NCI-H82 treated with DMSO at 0.1 percent for 48 hours (cell line): Measurements from ENCODE around the gene AOPEP.
"Not testable (repeated sequence)": the region's sequence is repeated elsewhere in the genome, so short reads cannot be mapped to it uniquely, and the experiment has no call there.

ENCODE experiments used
- DNase-seq: peaks from one replicate; lab custom pipeline; 2025; ENCODE audit not compliant: unreplicated experiment; lab: John Stamatoyannopoulos, UW

The AOPEP gene

GRCh38 chr9:94928691-94929368 lies 202.3 kb downstream of the AOPEP start:
- DNase-seq = no peak

GRCh38 chr9:94929369-94929756 lies 202.9 kb downstream of the AOPEP start:
- no peak for DNase-seq

GRCh38 chr9:94931036-94931633 lies 204.6 kb downstream of the AOPEP start:
- no peak for DNase-seq

GRCh38 chr9:94931740-94932139 lies 205.2 kb downstream of the AOPEP start:
- no peak for DNase-seq

GRCh38 chr9:94932652-94933510 lies 206.4 kb downstream of the AOPEP start:
- no peak for DNase-seq

GRCh38 chr9:94933511-94933828 lies 207.0 kb downstream of the AOPEP start:
- DNase-seq = no peak

GRCh38 chr9:94934816-94935328 lies 208.4 kb downstream of the AOPEP start:
- no peak for DNase-seq

GRCh38 chr9:94935396-94935795 lies 208.9 kb downstream of the AOPEP start:
- no peak for DNase-seq

GRCh38 chr9:94936419-94936818 lies 209.9 kb downstream of the AOPEP start:
- no peak for DNase-seq

- DNase-seq = no peak
Measured at GRCh38 chr9:94937214-94937903, 210.9 kb downstream of the AOPEP start.

GRCh38 chr9:94938384-94938783 lies 211.9 kb downstream of the AOPEP start:
- no peak for DNase-seq

GRCh38 chr9:94940296-94940695 lies 213.8 kb downstream of the AOPEP start:
- DNase-seq = not testable (repeated sequence)

GRCh38 chr9:94941211-94941875 lies 214.8 kb downstream of the AOPEP start:
- no peak for DNase-seq

- no peak for DNase-seq
Measured at GRCh38 chr9:94944626-94945025, 218.1 kb downstream of the AOPEP start.

- no peak for DNase-seq
Measured at GRCh38 chr9:94945197-94946144, 219.0 kb downstream of the AOPEP start.

- no peak for DNase-seq
Measured at GRCh38 chr9:94946256-94946655, 219.8 kb downstream of the AOPEP start.

GRCh38 chr9:94948567-94949235 lies 222.2 kb downstream of the AOPEP start:
- no peak for DNase-seq

- no peak for DNase-seq
Measured at GRCh38 chr9:94949370-94949769, 222.9 kb downstream of the AOPEP start.

GRCh38 chr9:94950040-94950578 lies 223.6 kb downstream of the AOPEP start:
- no peak for DNase-seq
